ENCODE measurements around the gene KCNQ1. TPM values are rescaled to one million over a fixed set of nuclear protein-coding genes. Genes with fewer than 3 reads are reported as not detected.

The KCNQ1 gene
- total RNA-seq, 1 experiment from 2014 or later, result 2.3 TPM

DNA sequence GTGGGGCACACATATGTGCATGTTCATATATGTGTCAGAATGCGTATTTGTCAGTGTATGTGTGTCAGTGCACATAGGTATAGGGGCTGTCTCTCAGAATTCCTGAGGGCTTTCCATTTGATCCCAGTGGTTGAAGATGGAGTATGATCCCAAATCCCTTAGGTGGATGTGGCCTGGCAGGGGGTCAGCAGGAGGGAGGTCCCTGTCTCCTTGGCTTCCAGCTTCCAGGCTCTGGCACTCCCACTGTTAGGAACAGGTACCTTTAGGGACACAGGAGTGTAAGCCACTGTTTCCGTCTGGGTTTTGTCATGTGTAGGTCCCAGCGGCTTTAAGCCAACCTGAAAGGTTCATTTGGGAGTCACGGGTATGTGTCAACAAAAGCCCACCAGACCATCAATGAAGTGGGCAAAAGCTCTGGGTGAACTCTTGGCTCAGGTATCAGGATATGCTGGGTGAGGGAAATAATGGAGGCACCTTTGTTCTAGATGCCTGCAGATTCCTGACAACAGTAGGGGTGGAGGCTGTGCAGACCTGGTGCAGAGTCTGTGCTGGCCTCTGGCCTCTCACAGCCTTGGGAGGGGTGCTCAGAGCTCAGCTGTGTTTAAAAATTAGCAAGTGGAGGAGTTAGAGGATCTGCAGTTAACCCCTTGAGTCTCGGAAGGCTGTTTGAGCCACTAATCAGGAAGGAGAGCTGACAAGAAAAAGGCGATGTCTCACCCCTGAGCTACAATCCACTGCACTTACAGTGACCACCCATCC lies 246.0 kb downstream of the KCNQ1 start:
- H3K4me2 ChIP-seq (ENCODE audit: insufficient read depth, insufficient read length, low read length), result no peak overlapping the region
- Mint-ChIP-seq H3K4me3 (peak overlapping the region in 1 of 2 experiments; percentile 43; a peak in 2 of 5 replicates), H3K27me3 (ENCODE audit: low read depth) (peaks cover 16% of the 10 kb centered on the region), H3K36me3 (ENCODE audit: insufficient read depth in 1 of 3, low read depth in 3 of 3) (peaks cover 5 to 18% (median 5%) of the 10 kb centered on the region in 3 experiments), H3K4me1 (peaks cover 82% of the 10 kb centered on the region in 2 experiments), H3K9me3 (no peaks in the 10 kb centered on the region), H3K27ac (peak overlapping the region in 1 of 3 experiments; percentile 25; a peak in 1 of 7 replicates)
- H3K18ac ChIP-seq (ENCODE audit: insufficient read length, low read depth, low read length), result no peak overlapping the region
- TF ChIP-seq, protein P1, sequence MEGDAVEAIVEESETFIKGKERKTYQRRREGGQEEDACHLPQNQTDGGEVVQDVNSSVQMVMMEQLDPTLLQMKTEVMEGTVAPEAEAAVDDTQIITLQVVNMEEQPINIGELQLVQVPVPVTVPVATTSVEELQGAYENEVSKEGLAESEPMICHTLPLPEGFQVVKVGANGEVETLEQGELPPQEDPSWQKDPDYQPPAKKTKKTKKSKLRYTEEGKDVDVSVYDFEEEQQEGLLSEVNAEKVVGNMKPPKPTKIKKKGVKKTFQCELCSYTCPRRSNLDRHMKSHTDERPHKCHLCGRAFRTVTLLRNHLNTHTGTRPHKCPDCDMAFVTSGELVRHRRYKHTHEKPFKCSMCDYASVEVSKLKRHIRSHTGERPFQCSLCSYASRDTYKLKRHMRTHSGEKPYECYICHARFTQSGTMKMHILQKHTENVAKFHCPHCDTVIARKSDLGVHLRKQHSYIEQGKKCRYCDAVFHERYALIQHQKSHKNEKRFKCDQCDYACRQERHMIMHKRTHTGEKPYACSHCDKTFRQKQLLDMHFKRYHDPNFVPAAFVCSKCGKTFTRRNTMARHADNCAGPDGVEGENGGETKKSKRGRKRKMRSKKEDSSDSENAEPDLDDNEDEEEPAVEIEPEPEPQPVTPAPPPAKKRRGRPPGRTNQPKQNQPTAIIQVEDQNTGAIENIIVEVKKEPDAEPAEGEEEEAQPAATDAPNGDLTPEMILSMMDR (conservative IDR thresholded peaks at IDR 0.05), result no peak
- H3K23me2 ChIP-seq (ENCODE audit: insufficient read length, low read depth, low read length, poor library complexity, severe bottlenecking), result no peaks in the 10 kb centered on the region
- peaks cover 45% of the 10 kb centered on the region for H3K4me1 ChIP-seq (ENCODE audit: insufficient read depth, low read length)
- no peak overlapping the region for H3T11ph ChIP-seq (ENCODE audit: low read length)
- H2BK5ac ChIP-seq (ENCODE audit: insufficient read length, low read length), result no peak overlapping the region
- H3K56ac ChIP-seq (ENCODE audit: insufficient read length, low read depth, low read length), result no peak overlapping the region
- no peak overlapping the region for H3K23ac ChIP-seq (ENCODE audit: insufficient read length, low read depth, low read length)
- no peak overlapping the region for H4K91ac ChIP-seq (ENCODE audit: insufficient read length, low read depth, low read length)
- no CpG with 5 or more reads among the region's 6 CpGs for WGBS (ENCODE audit: extremely low coverage, insufficient read length, low lambda C conversion rate)
- H3K9me3 ChIP-seq (ENCODE audit: control insufficient read depth, low read depth, low read length), result no peaks in the 10 kb centered on the region
- H3K27me3 ChIP-seq (ENCODE audit: insufficient read depth, low read length), result no peaks in the 10 kb centered on the region
- no peak overlapping the region for H3K14ac ChIP-seq (ENCODE audit: insufficient read depth, low read length)
- no peaks in the 10 kb centered on the region for H3K79me1 ChIP-seq (ENCODE audit: insufficient read depth, low read depth, low read length, poor library complexity, severe bottlenecking)
- H2BK20ac ChIP-seq (ENCODE audit: low read depth, low read length, poor library complexity, severe bottlenecking), result no peak overlapping the region
- no peak overlapping the region for H2AK5ac ChIP-seq (ENCODE audit: insufficient read length, low read length)
- H4K5ac ChIP-seq (ENCODE audit: insufficient read length, low read depth, low read length), result no peak overlapping the region
- no peak overlapping the region for H3K27ac ChIP-seq (ENCODE audit: insufficient read length, low read depth, low read length)
- no peaks in the 10 kb centered on the region for H4K20me1 ChIP-seq (ENCODE audit: control insufficient read depth, insufficient read depth, insufficient read length)
- no peak overlapping the region for H2BK12ac ChIP-seq (ENCODE audit: insufficient read length, low read depth, low read length)
- H2AFZ ChIP-seq (ENCODE audit: low read length), result no peak overlapping the region
- DNase-seq, result no peak
- no peak overlapping the region for H3K4ac ChIP-seq (ENCODE audit: low read depth, low read length)
- no peak overlapping the region for H2BK15ac ChIP-seq (ENCODE audit: low read depth, low read length)
- H4K8ac ChIP-seq (replicated peaks; ENCODE audit: insufficient read length, low read depth, low read length), result no peak overlapping the region
- no peak overlapping the region for H2BK120ac ChIP-seq (ENCODE audit: low read depth, low read length, poor library complexity, severe bottlenecking)
- H3K9ac ChIP-seq (ENCODE audit: extremely low read depth, insufficient read length, low read length), result no peak overlapping the region
- H3K79me2 ChIP-seq (ENCODE audit: insufficient read depth, low read length), result no peaks in the 10 kb centered on the region; the same call in 1 of the 2 replicates

All from H9 (cell line).